Measurements from ENCODE around the gene TEK.
"Not testable (repeated sequence)": the region's sequence is repeated elsewhere in the genome, so short reads cannot be mapped to it uniquely, and the experiment has no call there.

TEK gene

GRCh38 chr9:27108981-27109541 is at the start of gene TEK:
TSS of gene TEK (plus strand) at chr9:27109225. CDS start at chr9:27109591, 366 bp downstream.
- DNase-seq (ENCODE audit: low read depth in 2 of 2), result no peak

- no peak for DNase-seq (ENCODE audit: low read depth in 2 of 2)
Measured at GRCh38 chr9:27059412-27059811, 49.6 kb upstream of the TEK start.

GRCh38 chr9:27059907-27060306 is 49.1 kb upstream of the TEK start:
- DNase-seq (ENCODE audit: low read depth in 2 of 2), result no peak

GRCh38 chr9:27065288-27065687 is 43.7 kb upstream of the TEK start:
- no peak for DNase-seq (ENCODE audit: low read depth in 2 of 2)

- DNase-seq (ENCODE audit: low read depth in 2 of 2), result no peak
Measured at GRCh38 chr9:27073841-27074728, 34.9 kb upstream of the TEK start.

GRCh38 chr9:27078685-27079084 is 30.3 kb upstream of the TEK start:
- no peak for DNase-seq (ENCODE audit: low read depth in 2 of 2)

GRCh38 chr9:27085456-27085855 is 23.6 kb upstream of the TEK start:
- no peak for DNase-seq (ENCODE audit: low read depth in 2 of 2)

GRCh38 chr9:27086818-27087680 is 22.0 kb upstream of the TEK start:
- DNase-seq (ENCODE audit: low read depth in 2 of 2), result no peak

- DNase-seq (ENCODE audit: low read depth in 2 of 2), result no peak
Measured at GRCh38 chr9:27088981-27089380, 20.0 kb upstream of the TEK start.

GRCh38 chr9:27089706-27090105 is 19.3 kb upstream of the TEK start:
- no peak for DNase-seq (ENCODE audit: low read depth in 2 of 2)

GRCh38 chr9:27090231-27090630 is 18.8 kb upstream of the TEK start:
- DNase-seq (ENCODE audit: low read depth in 2 of 2), result no peak

- no peak for DNase-seq (ENCODE audit: low read depth in 2 of 2)
Measured at GRCh38 chr9:27090711-27091110, 18.3 kb upstream of the TEK start.

- DNase-seq (ENCODE audit: low read depth in 2 of 2), result not testable (repeated sequence)
Measured at GRCh38 chr9:27092496-27092895, 16.5 kb upstream of the TEK start.

GRCh38 chr9:27093384-27094067 is 15.5 kb upstream of the TEK start:
- not testable (repeated sequence) for DNase-seq (ENCODE audit: low read depth in 2 of 2)

GRCh38 chr9:27094640-27095298 is 14.3 kb upstream of the TEK start:
- no peak for DNase-seq (ENCODE audit: low read depth in 2 of 2)

- no peak for DNase-seq (ENCODE audit: low read depth in 2 of 2)
Measured at GRCh38 chr9:27107241-27107640, 1.8 kb upstream of the TEK start.

- DNase-seq (ENCODE audit: low read depth in 2 of 2), result no peak
Measured at GRCh38 chr9:27109621-27110020, 596 bp downstream of the TEK start.

GRCh38 chr9:27110181-27110580 is 1.2 kb downstream of the TEK start:
- DNase-seq (ENCODE audit: low read depth in 2 of 2), result no peak

- DNase-seq (ENCODE audit: low read depth in 2 of 2), result no peak
Measured at GRCh38 chr9:27112235-27112634, 3.2 kb downstream of the TEK start.

- no peak for DNase-seq (ENCODE audit: low read depth in 2 of 2)
Measured at GRCh38 chr9:27117489-27118135, 8.6 kb downstream of the TEK start.

GRCh38 chr9:27118916-27119315 is 9.9 kb downstream of the TEK start:
- DNase-seq (ENCODE audit: low read depth in 2 of 2), result no peak

Measured in stimulated activated CD4-positive, alpha-beta T cell treated with anti-CD3 and anti-CD28 coated beads, Interleukin-1b, Interleukin-23, amount 100 ng/mL, for 1 hour (primary cell).